Endometrial microvascular endothelial cells (primary cell): ENCODE measurements around the gene RAB6B. TPM values are rescaled to one million over a fixed set of nuclear protein-coding genes. Genes with fewer than 3 reads are reported as not detected.

Experiments used
- in situ Hi-C: cut with HindIII; loops from 2 replicates; pipeline ENCODE4 v1.10.0; 2017; ENCODE audit warnings: low sequenced_read_pairs, low pct_unique_long_range_greater_than_20kb; ENCODE audit errors: inconsistent ontology term
- total RNA-seq: library from RNA; depleted of rRNA; stranded (reverse); fragments of >200 nt; gene quantifications from one replicate; pipeline ENCODE4 v1.2.3, GENCODE V29; 2015; ENCODE audit errors: inconsistent ontology term

RAB6B gene
- total RNA-seq, 1 donor from 2014 or later = 1.6 TPM

DNA sequence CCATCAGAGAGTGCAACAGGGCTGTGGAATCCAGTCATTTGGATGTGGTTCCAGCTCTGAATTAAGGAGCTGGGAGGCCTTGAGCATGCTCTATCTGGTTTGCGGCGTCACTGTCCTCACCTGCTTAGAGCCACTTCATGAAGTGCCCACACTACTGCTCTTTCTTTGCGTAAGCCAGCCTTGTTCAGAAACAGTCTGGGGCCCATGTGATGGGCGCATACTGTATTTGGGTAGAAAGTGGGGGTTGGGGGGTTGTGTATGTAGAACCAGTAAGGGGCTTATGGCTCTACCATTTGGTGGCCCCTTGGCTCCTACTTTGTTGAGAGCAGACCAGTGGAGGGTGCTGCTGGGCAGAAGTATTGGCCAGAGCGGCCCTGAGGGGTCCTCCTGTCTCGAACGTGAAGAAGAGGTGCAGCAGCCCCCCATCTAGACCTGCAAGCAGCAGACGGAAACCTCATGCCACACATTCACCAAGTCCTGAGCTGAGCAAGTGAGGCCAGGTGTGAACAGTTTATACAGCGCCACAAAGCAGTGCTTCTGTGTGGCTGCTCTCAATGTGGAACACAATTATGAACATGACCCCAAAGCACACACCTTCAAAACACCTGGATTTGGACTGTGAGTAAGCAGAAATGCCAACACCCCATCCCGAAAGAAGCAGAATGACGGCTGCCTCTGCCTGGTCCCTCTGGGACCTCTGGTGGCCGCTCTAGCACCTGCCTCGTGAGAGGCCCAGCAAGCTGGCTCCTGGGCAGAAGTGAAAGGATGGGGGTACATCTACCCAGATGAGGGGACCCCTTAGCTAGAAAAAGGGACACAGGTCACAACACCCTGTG is 63.5 kb downstream of the RAB6B start:
- in situ Hi-C loops = no loop called here

DNA sequence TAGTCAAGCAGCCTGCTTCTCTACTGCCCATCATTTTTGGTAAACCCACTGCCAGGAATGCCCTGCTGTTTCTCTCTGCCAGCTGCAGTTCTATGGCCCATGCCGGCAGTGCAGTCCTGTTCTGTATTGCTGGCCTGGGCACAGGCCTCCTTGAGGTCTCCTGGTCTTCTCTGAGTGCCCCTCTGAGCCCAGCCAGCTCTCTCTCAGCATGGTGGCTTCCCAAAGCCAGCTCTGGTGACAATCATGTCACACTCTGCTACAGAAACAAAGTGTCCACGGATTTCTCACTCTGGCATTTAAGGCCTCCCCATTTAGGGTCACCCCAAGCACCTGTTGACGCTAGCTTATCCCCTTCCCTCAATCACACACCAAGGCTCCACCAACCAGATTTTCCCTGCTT is 65.6 kb downstream of the RAB6B start:
- in situ Hi-C loops = no loop called here

DNA sequence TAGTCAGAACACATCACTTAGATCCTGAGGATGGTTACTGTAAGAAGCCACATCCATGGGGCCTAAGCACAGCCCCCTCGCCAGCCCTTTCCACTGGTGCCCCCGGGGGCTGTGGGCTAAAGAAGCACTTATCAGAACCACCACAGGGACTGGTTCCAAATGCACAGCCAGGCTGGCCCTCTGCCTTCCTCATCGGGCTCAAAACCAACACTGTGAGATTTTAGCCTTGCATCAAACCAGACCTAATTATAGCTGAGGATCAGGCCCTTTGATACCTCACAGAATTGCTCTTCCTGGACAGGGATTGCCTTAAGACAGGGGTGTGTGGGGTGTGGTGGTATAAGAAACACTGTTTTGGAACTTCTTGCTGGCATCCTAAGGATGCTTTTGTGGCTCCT is 66.4 kb downstream of the RAB6B start:
- in situ Hi-C loops = no loop called here

DNA sequence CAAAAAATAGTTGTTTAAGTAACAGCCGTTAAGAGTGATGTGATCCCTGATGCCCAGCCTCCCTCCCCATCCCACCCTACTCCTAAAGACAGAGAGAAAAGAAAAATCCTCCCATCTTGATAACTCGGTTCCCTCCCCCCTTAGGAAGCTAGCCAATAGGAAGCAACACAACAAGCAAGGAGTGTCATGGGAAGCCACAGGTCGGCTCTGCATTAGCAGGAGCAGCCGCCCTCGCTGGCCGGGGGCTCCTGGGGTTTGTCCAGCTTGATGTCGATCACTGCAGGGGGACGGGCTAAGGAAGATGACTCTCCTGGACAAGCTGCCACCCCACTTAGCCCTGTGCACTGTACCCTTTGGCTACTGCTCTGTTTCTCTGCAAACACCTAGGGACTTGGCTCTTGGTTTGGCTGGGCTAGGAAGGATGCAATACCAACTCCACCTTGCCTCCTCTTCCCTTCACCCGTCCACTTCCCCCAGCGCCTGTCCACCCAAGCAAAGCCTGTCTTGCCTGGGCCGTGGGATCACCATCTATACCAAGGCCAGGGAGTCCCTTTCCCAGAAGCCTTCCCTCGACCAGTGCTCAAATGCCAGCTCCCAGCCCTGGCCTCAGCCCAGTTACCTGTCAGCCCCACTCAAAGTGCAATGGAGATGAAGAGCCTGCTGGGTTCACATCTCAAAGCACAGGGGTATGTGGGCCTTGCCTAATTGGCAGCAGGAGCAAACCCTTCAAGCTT is 66.9 kb downstream of the RAB6B start:
- in situ Hi-C loops = no loop called here

DNA sequence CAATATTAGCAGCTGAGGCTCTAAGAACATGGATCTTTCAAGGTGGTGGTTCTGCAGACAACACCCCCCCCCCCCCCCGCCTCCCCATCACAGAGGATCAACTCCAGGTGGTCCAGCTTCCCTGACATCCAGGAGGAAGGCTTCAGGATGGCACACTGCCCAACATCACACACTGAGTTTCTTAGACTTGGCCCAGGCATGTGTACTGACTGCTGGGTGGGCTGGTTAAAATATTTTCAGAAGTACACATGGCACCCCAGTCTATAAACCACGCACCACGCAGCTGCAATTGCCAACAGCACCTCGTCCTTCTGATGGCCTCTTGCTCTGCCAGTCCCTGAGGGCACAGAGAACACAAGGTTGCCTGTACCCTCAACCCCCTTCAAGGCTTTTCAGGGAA is 68.0 kb downstream of the RAB6B start:
- in situ Hi-C loops = no loop called here

GRCh38 chr3:133827136-133827535 is 68.5 kb downstream of the RAB6B start:
- in situ Hi-C loops = no loop called here

GRCh38 chr3:133825969-133826727 is 69.5 kb downstream of the RAB6B start:
- in situ Hi-C loops = no loop called here

GRCh38 chr3:133824961-133825485 is 70.7 kb downstream of the RAB6B start:
- in situ Hi-C loops = loop anchor here (25.0 kb wide), 1 partner anchor 112 kb away; no protein-coding TSS in a partner anchor

DNA sequence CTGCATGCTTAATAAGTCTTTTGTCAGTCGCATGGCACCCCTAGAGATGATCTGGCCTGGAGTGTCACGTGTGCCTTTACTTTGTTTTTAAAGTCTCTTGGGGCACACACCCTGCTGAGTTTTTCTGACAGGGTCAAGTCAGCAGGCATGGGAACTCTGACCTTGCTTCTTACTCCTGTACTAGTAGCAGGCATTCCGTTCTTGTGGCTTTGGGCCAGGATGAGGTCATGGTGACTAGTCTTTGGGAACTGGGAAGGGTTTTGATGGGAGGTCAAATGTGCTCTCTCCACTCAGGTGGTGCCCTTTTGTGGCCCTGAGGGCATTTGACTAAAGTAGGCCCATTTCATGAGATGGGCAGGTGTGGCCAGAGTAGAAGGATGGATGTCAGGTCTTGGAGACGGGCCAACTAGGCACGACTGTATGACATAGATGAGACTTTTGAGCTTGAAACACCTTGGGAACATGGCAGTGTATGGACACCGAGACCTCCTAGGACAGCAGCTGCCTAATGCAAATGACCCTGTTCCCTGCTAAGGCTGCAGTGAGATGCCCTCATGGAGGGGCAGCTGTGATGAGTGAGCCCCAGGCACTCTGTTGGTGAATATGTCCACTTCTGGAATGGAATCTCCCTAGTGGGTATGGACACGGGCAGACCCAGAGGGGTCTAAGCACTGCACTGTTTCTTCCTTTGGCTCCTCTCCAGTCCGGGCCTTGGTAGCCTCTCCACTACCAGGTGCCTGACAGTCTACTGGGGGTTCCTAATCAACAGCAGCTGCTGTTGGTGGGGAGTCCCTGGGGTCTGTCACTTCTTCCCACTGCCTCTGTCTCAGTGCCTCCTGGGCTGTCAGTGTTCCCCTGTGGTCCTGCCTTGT is 73.7 kb downstream of the RAB6B start:
- in situ Hi-C loops = loop anchor here (25.0 kb wide), 1 partner anchor 115 kb away; no protein-coding TSS in a partner anchor

GRCh38 chr3:133820889-133821675 is 74.6 kb downstream of the RAB6B start:
- in situ Hi-C loops = loop anchor here (25.0 kb wide), 1 partner anchor 116 kb away; no protein-coding TSS in a partner anchor

DNA sequence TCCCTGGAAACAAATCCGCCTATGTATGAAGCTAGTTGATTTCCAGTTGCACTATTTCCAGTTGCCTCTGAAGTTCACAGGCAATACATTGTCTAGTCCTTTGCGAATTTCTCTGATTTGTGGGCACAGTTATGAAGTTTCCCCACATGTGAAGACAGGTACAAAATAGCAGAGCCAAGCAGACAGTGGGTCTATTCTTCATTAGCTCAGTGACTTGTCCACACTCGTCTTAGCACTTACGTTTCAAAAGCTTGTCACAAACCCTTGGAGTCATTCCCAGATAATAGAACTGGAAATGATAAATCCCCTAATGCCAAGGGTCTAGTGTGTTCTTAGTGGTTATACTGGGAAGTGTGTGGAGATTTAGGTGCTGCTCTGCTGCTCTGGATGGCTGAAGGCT is 75.6 kb downstream of the RAB6B start:
- in situ Hi-C loops = loop anchor here (25.0 kb wide), 1 partner anchor 117 kb away; no protein-coding TSS in a partner anchor

DNA sequence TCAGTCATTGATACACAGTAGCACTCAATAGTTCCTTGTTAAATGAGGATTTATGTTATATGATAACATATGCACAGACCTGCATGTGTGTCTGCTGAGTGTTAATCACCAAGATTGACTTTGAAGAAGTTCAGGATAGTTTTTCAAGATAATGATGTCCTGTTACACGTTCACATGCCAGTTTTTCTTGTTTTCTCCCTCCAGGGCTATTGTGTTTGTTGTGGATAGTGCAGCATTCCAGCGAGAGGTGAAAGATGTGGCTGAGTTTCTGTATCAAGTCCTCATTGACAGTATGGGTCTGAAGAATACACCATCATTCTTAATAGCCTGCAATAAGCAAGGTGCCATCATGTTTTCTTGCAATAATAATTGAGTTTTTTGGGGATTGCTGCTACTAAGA is 80.3 kb downstream of the RAB6B start:
- in situ Hi-C loops = loop anchor here (25.0 kb wide), 1 partner anchor 122 kb away; no protein-coding TSS in a partner anchor

- in situ Hi-C loops = loop anchor here (25.0 kb wide), 1 partner anchor 124 kb away; no protein-coding TSS in a partner anchor
Measured at GRCh38 chr3:133812872-133813271, 82.8 kb downstream of the RAB6B start.

- in situ Hi-C loops = loop anchor here (25.0 kb wide), 1 partner anchor 131 kb away; no protein-coding TSS in a partner anchor
Measured at GRCh38 chr3:133805702-133806475, 89.8 kb downstream of the RAB6B start, which contains the start of gene SRPRB. SRPRB (plus strand) TSS chr3:133805815; CDS start chr3:133805849, 34 bp downstream.

GRCh38 chr3:133805384-133805701 is 90.3 kb downstream of the RAB6B start:
- in situ Hi-C loops = loop anchor here (25.0 kb wide), 1 partner anchor 132 kb away; no protein-coding TSS in a partner anchor

DNA sequence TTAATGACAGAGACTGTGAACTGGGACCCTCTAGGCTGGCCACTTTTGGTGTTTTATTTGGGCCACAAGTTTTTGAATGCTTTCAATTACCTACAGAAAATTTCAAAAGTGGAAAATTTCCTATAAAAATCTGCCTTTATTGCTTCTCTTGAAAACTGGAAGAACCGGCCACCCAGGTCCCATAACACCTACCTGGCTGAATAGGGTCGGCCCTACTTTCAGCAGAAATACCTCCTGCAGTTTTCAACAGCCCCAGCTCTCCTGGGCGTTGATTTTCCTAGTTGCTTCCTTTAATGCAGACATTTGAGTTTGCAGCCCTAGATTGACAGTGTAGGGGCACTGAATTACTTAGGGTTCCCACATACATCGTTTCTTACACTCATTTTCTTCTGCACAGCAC is 90.8 kb downstream of the RAB6B start:
- in situ Hi-C loops = loop anchor here (25.0 kb wide), 1 partner anchor 132 kb away; no protein-coding TSS in a partner anchor
